Femur (tissue), 1 donor: ENCODE results near the gene MROH2B.
"Not testable (repeated sequence)": the region's sequence is repeated elsewhere in the genome, so short reads cannot be mapped to it uniquely, and the experiment has no call there.

ENCODE experiments used
- DNase-seq: peaks from one replicate; pipeline ENCODE4 v3.0.0-alpha.2; 2017

MROH2B gene

DNA sequence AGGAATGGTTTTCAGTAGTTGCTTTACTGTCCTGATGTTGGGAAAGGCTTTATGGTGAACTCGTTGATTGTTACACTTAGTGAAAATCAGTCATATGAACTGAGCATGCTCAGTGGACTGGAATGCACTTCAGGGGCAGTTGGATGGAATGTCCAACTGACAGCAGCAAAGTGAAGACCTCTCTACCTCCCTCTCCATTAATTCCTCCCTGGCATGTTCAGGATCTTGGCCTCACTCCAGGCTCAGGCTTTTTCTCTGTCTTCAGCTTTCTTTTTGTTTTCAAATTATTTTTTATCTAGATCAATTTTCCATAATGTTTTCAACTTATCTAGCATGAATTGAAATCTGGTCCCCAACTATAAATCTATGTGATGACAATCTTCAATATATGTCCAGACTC lies at the start of gene MROH2B:
Gene MROH2B, minus strand, starts transcription at position 101 of the 400 bp plus-strand sequence. CDS start 490 bp downstream, outside the sequence.
- DNase-seq = no peak

DNA sequence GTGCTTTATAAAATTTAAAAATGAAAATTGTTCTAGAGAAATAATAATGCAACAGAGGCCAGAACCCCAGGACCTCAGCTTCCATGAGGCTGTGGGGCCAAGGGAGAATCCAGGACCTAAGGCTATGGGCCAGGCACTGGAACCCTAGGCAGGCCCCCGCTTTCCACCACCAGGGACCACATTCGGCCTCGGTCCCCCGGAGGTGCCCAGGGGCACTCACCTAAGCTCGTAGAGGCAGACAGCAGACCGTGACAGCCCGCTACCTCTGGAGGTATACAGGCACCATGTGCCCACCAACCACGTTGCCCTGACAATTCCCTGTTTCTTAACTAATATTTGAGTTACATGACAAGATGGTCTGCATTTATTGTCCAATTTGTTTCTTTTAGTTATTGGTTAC lies 49.5 kb upstream of the MROH2B start:
- no peak for DNase-seq

DNA sequence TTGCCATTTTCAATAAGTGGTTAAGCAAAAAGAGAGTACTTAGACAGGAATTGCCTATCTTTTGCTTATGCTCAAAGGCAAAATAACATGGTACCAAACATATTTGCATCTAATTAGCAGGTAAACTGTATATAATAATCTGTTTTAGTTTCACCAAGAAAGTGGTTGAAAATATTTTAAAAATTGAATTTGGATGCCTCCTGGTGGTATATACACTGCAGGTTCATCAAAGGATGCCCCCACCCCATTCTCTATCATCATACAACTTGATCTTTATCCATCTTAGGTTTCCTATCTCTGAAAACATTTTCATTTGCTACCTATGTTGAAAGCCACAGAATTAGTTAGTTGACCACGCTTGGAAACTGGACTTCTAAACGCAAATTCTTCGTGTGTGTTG lies 47.0 kb upstream of the MROH2B start:
- no peak for DNase-seq

DNA sequence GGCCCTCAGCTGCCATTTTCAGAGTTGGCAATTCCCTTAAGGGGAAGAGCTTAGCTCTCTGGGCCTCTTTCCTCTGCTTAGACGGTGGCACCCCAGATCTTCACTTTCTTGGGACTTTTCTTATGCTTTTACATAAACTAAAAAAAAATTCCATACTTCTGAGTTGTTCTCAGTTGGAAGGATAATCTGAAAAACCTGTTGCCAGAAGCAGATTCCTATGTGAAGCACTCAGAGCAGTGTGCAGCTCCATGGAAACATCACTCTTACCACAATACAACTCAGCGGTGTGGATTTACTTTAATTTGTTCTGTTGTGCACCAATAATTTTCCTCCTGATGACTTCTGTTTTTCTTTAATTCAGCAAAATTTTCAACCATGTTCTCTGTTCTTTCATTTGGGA lies 44.1 kb upstream of the MROH2B start:
- no peak for DNase-seq

DNA sequence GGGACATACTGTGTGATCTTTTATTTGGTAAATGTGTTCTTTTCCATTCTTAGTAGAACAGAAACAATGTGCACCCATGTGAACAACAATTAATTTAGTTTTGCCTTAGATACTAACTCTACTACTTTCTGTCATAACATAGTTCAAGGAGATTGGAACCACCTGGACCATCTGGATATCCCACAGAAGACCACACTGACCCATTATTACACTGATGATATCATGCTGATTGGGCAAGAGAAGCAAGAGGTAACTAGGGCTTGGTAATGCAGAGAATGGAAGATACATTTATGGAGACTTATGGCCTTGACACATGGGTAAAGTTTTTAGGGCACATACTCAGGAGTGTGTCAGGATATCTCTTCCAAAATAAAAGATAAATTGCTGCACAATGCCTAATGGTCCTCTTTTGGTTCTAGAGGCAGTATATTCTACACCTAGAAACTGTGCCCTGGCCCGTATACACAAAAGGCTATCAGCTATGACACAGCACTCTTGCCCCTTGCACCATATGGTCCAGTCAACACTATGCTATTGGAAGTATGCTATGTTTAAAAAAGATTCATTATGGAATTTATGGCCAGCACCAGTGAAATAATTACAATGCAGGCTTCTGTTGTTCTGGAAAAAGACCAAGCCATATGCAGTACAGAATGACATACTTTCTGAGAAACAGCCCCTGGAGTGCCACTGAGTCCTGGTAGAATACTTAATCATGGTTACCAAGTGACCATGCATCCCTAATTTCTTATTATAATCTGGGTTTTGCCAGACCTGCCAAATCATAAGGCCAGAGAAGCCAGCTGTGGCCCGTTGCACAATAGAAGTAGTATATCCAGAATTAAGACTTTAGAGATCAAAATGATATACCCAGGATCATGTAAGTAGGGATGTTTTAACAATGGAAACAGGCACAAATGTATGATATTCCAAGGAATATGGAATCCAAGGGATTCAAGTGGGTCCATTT lies 41.6 kb upstream of the MROH2B start:
- no peak for DNase-seq

DNA sequence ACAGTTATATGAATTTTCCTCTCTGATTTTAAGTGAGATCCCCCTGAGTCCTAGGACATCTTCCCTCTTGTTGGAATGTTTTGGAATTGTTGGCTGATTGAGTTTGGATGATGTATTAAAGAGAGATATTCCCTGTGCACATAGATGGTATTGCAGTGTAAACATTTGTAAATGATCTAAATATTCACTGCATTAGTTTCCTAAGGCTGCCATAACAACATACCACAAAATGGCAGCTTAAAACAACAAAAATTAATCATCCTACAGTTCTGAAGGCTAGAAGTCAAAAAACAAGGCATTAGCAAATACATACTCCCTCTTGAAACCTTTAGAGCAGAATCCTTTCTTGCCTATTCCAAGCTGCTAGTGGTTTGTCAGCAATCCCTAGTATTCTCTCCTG lies 38.0 kb upstream of the MROH2B start:
- no peak for DNase-seq

DNA sequence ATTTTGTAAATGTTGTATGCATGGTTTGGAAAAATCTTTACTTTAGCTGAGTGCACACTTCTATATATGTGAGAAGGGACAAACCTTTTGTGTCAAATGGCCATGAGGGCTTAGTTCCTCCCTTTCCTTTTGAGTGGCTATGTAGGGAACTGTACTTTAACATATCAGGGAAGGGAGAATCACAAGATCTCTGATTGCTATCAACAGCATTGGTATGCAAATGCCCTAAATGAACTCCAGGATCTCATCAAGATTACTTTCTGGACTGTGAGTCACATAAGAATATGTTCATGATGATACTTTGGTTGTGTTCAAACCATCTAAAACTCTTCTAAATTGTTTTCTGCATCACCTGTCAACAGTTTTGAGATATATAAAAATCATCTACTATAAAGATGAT lies 31.2 kb upstream of the MROH2B start:
- no peak for DNase-seq

DNA sequence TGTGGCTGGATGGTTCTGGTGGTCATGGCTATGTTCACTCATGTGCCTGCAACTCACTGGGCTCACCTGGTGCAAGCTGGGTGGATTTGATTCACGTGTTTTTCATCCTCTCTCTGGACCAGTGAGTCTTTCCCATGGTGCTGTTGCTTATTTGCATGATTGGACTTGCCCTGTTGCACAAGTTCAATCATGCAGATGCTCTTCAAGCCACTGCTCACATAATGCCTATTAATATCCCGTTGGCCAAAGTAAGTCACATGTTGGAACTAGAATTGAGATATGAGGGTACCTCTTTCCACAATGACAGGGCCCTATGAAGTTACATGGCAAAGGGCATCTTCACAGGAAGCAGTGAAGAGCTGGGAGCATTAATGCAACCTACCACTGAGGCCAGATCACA lies 26.5 kb upstream of the MROH2B start:
- no peak for DNase-seq

DNA sequence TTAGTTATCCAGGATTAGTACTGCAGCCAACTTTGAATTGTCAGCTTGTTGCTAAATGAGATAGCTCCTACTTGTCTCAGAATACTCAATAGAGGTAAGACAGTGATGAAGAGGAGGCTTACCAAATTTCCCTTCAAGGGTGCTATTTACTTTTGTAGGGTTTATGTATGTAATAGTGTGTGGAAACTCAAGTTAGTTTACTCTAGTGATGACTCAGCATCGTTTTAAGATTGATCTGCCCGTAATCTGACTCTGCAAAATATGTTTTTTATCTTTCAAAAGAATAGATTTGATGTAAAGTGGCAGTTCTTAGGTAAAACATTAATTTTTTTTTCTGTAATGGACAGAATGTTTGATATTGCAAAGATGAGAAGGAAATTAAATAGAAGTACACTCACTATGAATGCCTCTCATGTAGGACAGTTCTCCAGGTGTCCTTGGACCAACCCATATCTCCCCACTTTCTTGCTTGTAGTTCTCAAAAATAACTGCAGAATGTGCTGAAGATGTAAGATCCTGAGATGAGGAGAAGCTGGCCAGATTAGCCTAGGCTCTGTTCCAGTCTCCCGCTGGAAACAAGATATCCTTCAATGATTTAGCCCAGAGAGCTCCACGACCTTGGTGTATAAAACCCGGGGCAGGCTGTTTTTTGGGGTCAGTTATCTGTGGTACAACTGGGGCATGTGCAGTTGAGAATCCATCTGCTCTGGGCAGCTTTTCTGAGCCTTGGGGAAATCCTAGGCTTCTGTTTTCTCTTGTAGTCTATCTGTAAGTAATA lies 24.4 kb upstream of the MROH2B start:
- no peak for DNase-seq

DNA sequence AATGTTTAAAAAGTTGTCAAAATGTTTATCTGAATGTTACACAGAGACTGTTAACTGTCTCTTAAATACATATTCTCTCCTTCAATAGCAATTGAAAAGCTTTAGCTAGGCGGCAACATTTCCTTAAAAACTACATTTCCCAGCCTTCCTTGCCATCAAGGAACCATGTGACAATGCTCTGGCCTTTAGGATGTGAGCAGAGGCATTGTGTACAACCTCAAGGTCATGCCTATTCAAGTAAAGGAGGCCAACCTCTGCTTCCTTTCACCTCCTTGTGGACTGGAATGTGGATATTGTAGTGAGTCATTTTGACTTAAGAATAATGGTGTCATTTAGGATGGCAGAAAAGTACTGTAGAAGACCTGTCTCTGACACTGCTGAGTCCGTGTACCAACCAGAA lies 23.7 kb upstream of the MROH2B start:
- DNase-seq = no peak

DNA sequence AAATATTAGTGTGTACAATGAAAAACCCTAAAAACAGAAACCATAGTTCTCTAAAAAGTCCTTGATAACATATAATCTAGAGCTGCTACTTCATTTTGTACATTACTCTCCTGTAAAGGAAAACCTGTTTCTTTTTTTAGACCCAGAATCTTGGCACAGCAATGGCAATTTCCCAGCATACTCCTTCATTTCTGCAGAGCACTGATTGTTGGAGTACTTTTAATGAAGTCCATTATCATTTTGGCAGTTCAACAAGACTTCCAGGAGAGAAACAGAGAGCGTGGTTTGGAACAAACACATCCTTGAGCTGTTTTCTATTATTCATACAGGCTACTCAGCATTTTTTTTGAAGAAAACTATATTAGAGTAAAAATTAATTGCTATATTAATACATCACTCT lies 22.7 kb upstream of the MROH2B start:
- DNase-seq = no peak

DNA sequence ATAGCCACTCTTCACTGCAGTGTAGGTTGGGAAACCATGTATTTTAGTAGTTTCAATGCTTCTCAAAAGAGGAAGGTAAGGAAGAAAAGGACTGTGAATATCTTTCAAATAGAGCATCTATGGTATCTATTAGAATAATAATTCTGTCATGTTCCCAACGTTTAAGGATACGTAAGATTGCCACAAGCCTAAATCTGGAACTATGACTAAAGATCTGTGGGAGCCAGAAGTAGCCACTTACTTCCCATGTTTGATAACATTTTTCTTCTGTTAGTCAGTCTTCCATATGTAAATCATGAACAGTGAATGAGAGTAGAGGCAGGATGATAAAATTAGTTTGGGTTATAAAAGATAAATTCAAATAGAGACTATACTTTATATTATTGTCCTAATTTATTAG lies 16.3 kb upstream of the MROH2B start:
- no peak for DNase-seq

DNA sequence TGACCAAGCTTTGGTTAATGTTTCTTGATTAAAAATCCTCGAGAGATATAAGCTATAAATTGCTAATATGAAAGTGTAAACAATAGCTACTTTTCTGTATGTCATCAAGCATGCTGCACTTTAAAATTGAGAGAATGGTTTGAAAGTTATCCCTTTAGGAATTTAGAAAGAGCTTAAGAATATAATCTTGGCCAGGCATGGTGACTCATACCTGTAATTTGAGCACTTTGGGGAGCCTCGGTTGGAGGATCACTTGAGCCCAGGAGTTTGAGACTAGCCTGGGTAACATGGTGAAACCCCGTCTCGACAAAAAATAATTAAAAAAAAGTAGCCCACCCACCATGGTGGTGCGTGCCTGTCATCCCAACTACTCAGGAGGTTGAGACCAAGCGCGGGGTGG lies 12.2 kb upstream of the MROH2B start:
- no peak for DNase-seq

DNA sequence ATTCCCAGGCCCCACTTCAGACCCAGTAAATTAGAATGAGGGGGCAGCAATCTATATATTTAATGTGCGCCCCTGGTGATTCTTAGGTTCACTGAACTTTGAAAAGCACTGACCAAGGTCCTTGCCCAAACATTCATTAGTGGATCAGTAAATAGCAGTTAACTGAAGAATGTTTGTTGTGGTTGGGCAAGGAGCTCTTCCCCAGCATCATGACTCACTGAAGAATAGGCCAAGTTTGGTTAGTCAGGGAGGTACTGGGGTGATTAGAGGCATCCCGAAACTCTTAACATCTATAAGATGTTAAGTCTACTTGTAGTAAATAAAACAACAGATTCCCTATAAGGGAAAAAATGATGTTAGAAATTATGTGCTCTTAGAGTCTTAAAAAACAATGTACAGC lies 833 bp upstream of the MROH2B start:
- DNase-seq = no peak

DNA sequence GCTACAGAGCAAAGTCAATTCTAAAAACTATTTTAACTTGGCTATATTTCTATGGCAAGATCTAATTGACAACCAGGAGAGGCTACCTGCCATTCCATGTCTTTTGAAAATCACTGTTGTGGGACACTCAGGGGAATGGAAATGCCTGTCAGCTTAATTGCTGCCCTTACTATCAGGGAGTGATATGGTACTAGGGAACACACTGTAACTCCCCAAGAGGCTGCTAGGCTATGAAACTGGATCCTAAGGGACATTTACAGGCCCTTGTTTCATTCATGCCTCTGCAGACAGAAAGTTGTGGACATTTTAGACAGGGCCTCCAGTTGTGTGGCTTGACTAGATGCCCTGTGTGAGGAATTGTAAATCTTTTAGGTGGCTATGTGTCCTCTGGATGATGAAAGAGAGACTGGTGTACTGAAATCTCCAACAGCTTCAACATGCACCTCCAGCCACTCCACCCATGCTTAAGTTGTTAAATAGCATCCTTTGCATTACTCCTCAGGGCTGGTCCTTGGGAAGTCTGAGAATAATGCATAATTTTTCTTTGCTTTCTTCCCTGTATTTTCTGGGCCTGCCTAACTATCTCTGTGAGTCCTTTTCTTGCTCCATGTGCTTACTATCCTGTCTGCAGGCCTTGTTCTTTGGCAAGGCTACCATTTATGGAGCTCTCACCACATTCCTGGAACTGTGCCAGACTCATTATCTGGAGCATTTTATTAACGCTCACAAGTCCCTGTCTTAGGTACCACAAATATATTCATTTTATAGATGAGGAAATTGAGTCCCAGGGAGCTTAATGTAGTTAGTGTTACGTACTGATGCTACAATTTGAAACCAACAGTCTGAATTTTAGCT lies 3.2 kb downstream of the MROH2B start:
- no peak for DNase-seq

DNA sequence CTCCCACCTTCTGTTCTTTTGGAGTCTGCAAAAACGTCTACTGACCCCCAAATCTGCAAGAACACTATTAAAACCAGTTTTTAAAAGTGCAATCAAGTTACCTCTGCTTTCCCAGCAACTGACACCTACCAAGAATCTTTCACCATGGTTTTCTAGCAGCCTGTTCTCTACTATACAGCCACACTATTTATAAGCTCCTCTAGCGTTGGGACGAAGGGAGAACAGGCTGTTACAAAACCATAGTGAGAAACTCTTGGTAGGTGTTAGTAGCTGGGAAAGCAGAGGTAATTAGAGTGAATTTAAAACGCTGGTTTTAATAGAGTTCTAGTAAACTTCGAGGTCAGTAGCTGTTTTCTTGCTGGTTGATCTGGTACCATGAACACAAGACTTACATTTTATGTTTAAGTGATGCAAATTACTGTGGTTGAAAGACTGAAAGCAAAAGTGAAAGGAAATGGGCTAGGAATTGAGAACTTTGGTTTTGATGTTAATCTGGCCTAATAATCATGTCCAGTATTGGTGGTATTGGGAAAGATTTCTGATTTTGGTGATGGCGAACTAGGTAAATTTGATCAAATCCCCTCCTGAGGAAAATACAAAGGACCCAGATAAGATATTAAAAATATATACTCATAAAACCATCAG lies 5.3 kb downstream of the MROH2B start:
- no peak for DNase-seq

DNA sequence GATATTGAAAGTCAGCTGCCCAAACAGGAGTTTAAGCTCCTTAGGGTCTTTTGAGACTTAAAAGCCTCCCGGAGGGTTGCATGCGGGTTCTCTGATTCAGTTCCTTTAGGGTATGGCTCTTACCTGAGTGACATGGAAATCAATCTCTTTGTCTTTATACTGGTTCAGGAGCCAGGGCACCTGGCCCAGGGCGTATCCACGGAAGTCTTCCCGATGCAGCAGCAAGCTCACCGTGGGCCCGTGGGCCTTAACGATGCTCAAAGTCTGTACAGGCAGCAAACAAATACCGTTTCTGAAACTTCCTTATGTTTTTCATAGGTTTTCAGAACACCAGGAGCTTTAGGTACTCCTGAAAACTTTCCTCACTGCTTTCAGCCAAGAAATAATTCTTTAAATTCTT lies 13.2 kb downstream of the MROH2B start:
- DNase-seq = no peak

DNA sequence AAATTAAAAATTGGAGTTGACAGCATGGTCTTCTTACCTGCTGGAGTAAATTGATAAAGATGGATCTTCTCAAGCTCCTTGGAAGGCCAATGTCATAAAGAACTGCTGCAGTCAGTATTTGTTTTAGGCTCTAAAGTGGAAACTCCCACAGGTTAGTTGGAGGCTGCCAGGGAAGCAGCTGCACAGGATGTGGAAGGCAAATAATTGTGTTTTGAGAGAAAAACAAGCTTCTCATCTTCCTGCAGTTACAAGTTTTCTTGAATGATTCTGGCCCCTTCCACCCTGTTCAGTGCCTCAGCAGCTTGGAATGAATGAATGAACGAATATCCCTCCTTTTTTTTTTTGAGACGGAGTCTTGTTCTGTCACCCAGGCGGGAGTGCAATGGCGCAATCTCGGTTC lies 13.9 kb downstream of the MROH2B start:
- DNase-seq = no peak

DNA sequence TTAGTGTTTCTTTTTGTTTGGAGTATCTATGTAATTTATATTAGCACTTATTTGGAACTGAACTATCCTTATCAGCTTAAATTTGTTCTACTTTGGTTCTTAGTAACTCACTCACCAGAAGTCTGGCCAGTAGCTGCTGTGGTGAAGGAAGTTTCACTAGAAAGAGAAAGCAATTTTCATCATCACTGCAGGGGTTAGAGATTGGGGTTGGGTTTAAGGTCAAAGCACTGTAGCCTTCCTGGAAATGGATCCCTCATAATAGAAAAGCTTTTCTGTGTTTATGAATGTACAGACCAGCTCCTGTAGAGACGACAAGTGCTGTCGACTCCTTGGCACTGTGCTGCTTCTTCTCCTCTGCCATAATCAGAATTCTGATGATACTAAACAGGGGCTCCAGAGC lies 22.2 kb downstream of the MROH2B start:
- DNase-seq = no peak

DNA sequence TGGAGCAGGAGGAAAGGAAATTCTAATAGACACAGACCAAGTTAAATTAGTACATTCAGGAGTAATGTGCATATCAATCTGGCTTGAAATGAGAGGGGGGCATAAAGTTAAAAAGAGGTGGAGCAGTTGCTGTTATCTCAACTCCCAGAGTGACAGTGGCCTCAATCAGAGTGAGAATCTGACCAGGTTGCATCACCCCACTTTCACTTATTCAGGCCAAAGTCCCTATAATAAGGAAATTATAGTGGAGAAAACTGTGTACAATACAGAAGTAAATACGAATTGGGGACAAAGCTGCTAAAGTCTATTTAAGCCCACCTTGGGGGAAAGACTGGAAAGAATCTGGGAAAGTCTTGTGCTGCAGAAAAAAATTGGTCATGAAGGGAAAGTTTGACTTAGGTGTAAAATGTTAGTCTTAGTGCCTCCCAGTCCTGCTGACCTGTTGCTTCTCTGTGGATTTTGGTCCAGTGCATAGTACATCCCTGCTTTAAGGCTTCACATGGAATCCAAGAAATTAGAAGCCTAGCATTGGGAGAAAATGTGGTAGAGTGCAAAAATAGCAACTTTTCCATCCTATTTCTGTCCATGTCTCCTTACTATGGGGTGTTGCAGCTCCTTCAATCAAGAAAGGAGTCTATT lies 27.9 kb downstream of the MROH2B start:
- DNase-seq = no peak

DNA sequence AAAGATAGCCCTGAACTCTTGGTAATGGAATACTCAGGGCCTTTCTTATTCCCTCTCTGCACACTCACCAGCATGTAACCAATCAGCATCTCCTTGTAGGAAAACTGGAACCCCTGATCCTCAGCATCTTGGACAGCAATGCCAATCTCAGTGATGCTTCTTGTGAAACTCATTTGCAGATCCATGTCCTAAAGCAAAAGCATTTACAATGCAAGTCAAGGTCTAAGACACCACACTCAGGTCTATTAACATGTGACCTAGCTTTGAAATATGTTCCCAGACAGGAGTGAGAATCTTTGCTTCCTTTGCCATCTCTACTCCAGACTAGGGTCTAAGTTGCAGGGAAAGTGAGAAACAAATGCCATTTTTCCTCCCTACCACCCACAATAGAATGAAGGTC lies 38.2 kb downstream of the MROH2B start:
- DNase-seq = no peak

DNA sequence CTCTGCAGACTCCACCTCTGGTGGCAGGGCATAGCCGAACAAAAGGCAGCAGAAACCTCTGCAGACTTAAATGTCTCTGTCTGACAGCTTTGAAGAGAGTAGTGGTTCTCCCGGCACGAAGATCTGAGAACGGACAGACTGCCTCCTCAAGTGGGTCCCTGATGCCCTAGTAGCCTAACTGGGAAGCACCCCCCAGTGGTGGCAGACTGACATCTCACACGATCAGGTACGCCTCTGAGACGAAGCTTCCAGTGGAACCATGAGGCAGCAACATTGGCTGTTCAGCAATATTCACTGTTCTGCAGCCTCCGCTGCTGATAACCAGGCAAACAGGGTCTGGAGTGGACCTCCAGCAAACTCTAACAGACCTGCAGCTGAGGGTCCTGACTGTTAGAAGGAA lies 48.5 kb downstream of the MROH2B start:
- DNase-seq = not testable (repeated sequence)
